Activated CD4-positive, alpha-beta memory T cell treated with anti-CD3 and anti-CD28 coated beads, Interleukin-2, amount 10 ng/mL, durations not matched to agents 7 days and 5 days (primary cell): ENCODE data around the gene CDK19. TPM values are rescaled to one million over a fixed set of nuclear protein-coding genes. Genes with fewer than 3 reads are reported as not detected.

Experiments used
- total RNA-seq, 2 experiments: library from RNA; stranded (reverse); gene quantifications; one replicate each; pipeline ENCODE4 v1.2.3, GENCODE V29; 2021

CDK19 gene
- total RNA-seq, 2 experiments from 2014 or later, result 30.8 to 33.2 TPM

Other genes with a start within 250 kb of the CDK19 start
- gene AMD1, start 59.3 kb upstream of the CDK19 start, total RNA-seq, result 10 to 100 TPM; 71.0 to 73.2 TPM
- gene GTF3C6, start 143.2 kb upstream of the CDK19 start, total RNA-seq, result 10 to 100 TPM; 83.2 to 93.3 TPM
- 10 to 100 TPM; 19.1 to 19.6 TPM for gene RPF2, start 166.6 kb upstream of the CDK19 start, total RNA-seq